ENCODE results near the gene PSORS1C1. TPM values are rescaled to one million over a fixed set of nuclear protein-coding genes. Genes with fewer than 3 reads are reported as not detected.

The PSORS1C1 gene
- total RNA-seq, 1 experiment from 2014 or later = 0.48 TPM

- Mint-ChIP-seq H3K27me3 (ENCODE audit: low read depth) (peaks cover 13% of the 10 kb centered on the region), H3K27ac (peak overlapping the region in 1 of 3 experiments; percentile 18; a peak in 1 of 7 replicates), H3K4me3 (no peak overlapping the region), H3K4me1 (peaks cover 42 to 50% of the 10 kb centered on the region in 2 experiments), H3K36me3 (ENCODE audit: insufficient read depth in 1 of 3, low read depth in 3 of 3) (no peaks in the 10 kb centered on the region), H3K9me3 (no peaks in the 10 kb centered on the region; a peak in 1 of 5 replicates)
- Histone ChIP-seq H3T11ph (ENCODE audit: low read length) (no peak overlapping the region), H3K56ac (ENCODE audit: insufficient read length, low read depth, low read length) (no peak overlapping the region), H2BK12ac (ENCODE audit: insufficient read length, low read depth, low read length) (no peak overlapping the region), H3K27ac (ENCODE audit: insufficient read length, low read depth, low read length) (no peak overlapping the region), H3K9ac (ENCODE audit: extremely low read depth, insufficient read length, low read length) (no peak overlapping the region), H3K18ac (ENCODE audit: insufficient read length, low read depth, low read length) (no peak overlapping the region), H3K23me2 (ENCODE audit: insufficient read length, low read depth, low read length, poor library complexity, severe bottlenecking) (no peaks in the 10 kb centered on the region), H3K9me3 (ENCODE audit: control insufficient read depth, low read depth, low read length) (no peaks in the 10 kb centered on the region), H3K4me2 (ENCODE audit: insufficient read depth, insufficient read length, low read length) (no peak overlapping the region), H4K91ac (ENCODE audit: insufficient read length, low read depth, low read length) (no peak overlapping the region), H3K14ac (ENCODE audit: insufficient read depth, low read length) (no peak overlapping the region), H3K79me1 (ENCODE audit: insufficient read depth, low read depth, low read length, poor library complexity, severe bottlenecking) (no peaks in the 10 kb centered on the region), H2AK5ac (ENCODE audit: insufficient read length, low read length) (no peak overlapping the region), H2BK20ac (ENCODE audit: low read depth, low read length, poor library complexity, severe bottlenecking) (no peak overlapping the region), H2BK120ac (ENCODE audit: low read depth, low read length, poor library complexity, severe bottlenecking) (no peak overlapping the region), H4K8ac (replicated peaks; ENCODE audit: insufficient read length, low read depth, low read length) (no peak overlapping the region), H3K79me2 (ENCODE audit: insufficient read depth, low read length) (no peaks in the 10 kb centered on the region), H2BK15ac (ENCODE audit: low read depth, low read length) (no peak overlapping the region), H3K27me3 (ENCODE audit: insufficient read depth, low read length) (no peaks in the 10 kb centered on the region), H4K20me1 (ENCODE audit: control insufficient read depth, insufficient read depth, insufficient read length) (no peaks in the 10 kb centered on the region), H2BK5ac (ENCODE audit: insufficient read length, low read length) (no peak overlapping the region), H3K4ac (ENCODE audit: low read depth, low read length) (no peak overlapping the region), H2AFZ (ENCODE audit: low read length) (no peak overlapping the region), H3K4me1 (ENCODE audit: insufficient read depth, low read length) (no peaks in the 10 kb centered on the region), H3K23ac (ENCODE audit: insufficient read length, low read depth, low read length) (no peak overlapping the region), H4K5ac (ENCODE audit: insufficient read length, low read depth, low read length) (no peak overlapping the region)
- peak; percentile 79 for DNase-seq
- WGBS (ENCODE audit: extremely low coverage, insufficient read length, low lambda C conversion rate) = no CpG with 5 or more reads among the region's 8 CpGs
- peak; percentile 87 for TF ChIP-seq CTCF (conservative IDR thresholded peaks at IDR 0.05)
These were observed 13.6 kb downstream of the PSORS1C1 start for GRCh38 chr6:31128093-31128676.
